HepG2 (cell line): ENCODE data around the gene DROSHA. TPM values are rescaled to one million over a fixed set of nuclear protein-coding genes. Genes with fewer than 3 reads are reported as not detected.

Source experiments
- ATAC-seq: fragments of 200-7000 bp; cut with Tn5 transposase; 3 replicates; pipeline ENCODE4 v1.9.1; 2020; ENCODE audit warnings: mild to moderate bottlenecking, moderate library complexity
- BruUV-seq: library from RNA; stranded (reverse); fragments of 400-500 nt; replicated peaks from 2 replicates; lab custom pipeline; 2021; lab: Mats Ljungman, UMichigan
- CTCF ChIA-PET: fragments of 300-600 bp; formaldehyde crosslinking; extraction: SDS; loops from one replicate; lab custom pipeline; 2021; ENCODE audit warnings: low total read pairs, inconsistent platforms, low intra/inter-chr PET ratio; lab: Yijun Ruan, JAX
- POLR2A ChIA-PET: fragments of 350-600 bp; sonication (Branson Sonifier 250); formaldehyde crosslinking; loops from one replicate; lab custom pipeline; 2020; ENCODE audit warnings: antibody characterized with exemption, inconsistent platforms; lab: Yijun Ruan, JAX
- DNase-seq: peaks from one replicate; pipeline ENCODE4 v3.0.0-alpha.2; 2015; ENCODE audit warnings: low spot score
- FAIRE-seq: peaks from 3 replicates; lab custom pipeline; 2011; peaks lifted over from hg19 to GRCh38; lab: Jason Lieb, UNC
- H2AFZ ChIP-seq: one replicate; pipeline ENCODE4 v1.6.1; 2011; ENCODE audit warnings: low read length, inconsistent platforms
- H3K27ac ChIP-seq: fragments of 300-600 bp; 3 replicates; pipeline ENCODE4 v1.8.0; 2011; ENCODE audit warnings: mixed run types, mild to moderate bottlenecking, mixed read lengths, low read length, inconsistent platforms; ENCODE audit not compliant: insufficient read depth; ENCODE audit errors: extremely low read length
- H3K27me3 ChIP-seq, 2 experiments: fragments of 200-600 bp in 1 of 2; 2 replicates in 1 of 2; 3 replicates in 1 of 2; pipeline versions ENCODE4 v1.6.0 to v1.8.0; 2011; ENCODE audit warnings: low read length in 2 of 2, mild to moderate bottlenecking in 2 of 2, moderate library complexity in 2 of 2, inconsistent platforms in 1 of 2; ENCODE audit not compliant: insufficient read depth in 2 of 2, control insufficient read depth in 1 of 2
- H3K36me3 ChIP-seq, 2 experiments: fragments of 200-600 bp in 1 of 2; replicated peaks in 1 of 2; 2 replicates in 1 of 2; 3 replicates in 1 of 2; pipeline versions ENCODE4 v1.5.1 to v1.8.0; 2011; ENCODE audit warnings: low read length in 2 of 2, inconsistent platforms in 1 of 2; ENCODE audit not compliant: insufficient read depth in 2 of 2, control insufficient read depth in 1 of 2
- H3K4me1 ChIP-seq: 2 replicates; pipeline ENCODE4 v1.5.1; 2012; ENCODE audit warnings: low read length, inconsistent platforms; ENCODE audit not compliant: insufficient read depth
- H3K4me2 ChIP-seq: 2 replicates; pipeline ENCODE4 v1.6.0; 2011; ENCODE audit warnings: low read depth, low read length, inconsistent platforms
- H3K4me3 ChIP-seq, 3 experiments: fragments of 200-600 bp in 1 of 3; sonication (generic), shearing (Covaris generic) in 1 of 3; replicated peaks in 1 of 3; 2 replicates each; pipeline ENCODE4 v1.5.1; 2011 to 2016; ENCODE audit warnings: low read length in 3 of 3, inconsistent platforms in 2 of 3, low read depth in 2 of 3, mild to moderate bottlenecking in 2 of 3, control low read depth in 1 of 3, mixed read lengths in 1 of 3; ENCODE audit not compliant: insufficient read depth in 1 of 3
- H3K79me2 ChIP-seq: one replicate; pipeline ENCODE4 v1.6.1; 2011; ENCODE audit warnings: low read length, inconsistent platforms; ENCODE audit not compliant: insufficient read depth
- H3K9ac ChIP-seq: 2 replicates; pipeline ENCODE4 v1.6.0; 2011; ENCODE audit warnings: mild to moderate bottlenecking, low read depth, low read length, inconsistent platforms; ENCODE audit not compliant: insufficient read depth
- H3K9me3 ChIP-seq: 2 replicates; pipeline ENCODE4 v1.5.1; 2012; ENCODE audit warnings: mild to moderate bottlenecking, low read length
- H4K20me1 ChIP-seq: 2 replicates; pipeline ENCODE4 v1.6.0; 2011; ENCODE audit warnings: inconsistent platforms, mild to moderate bottlenecking, low read length, moderate library complexity; ENCODE audit not compliant: insufficient read depth
- AHR ChIP-seq: IDR thresholded peaks from 2 replicates; pipeline ENCODE4 v1.6.1; 2018; ENCODE audit warnings: missing genetic modification reagents, missing compliant biosample characterization
- EED ChIP-seq: sonication (generic); formaldehyde crosslinking; IDR thresholded peaks from 2 replicates; pipeline ENCODE4 v1.5.0; 2020; ENCODE audit warnings: mild to moderate bottlenecking, missing genetic modification reagents
- FOXK2 ChIP-seq: fragments of 450-650 bp; IDR thresholded peaks from 2 replicates; pipeline ENCODE4 v1.6.1; 2016
- KLF12 ChIP-seq: sonication (generic); formaldehyde crosslinking; IDR thresholded peaks from 2 replicates; pipeline ENCODE4 v1.4.0; 2020; ENCODE audit warnings: missing genetic modification reagents, borderline replicate concordance
- MTA1 ChIP-seq: sonication (generic); formaldehyde crosslinking; IDR thresholded peaks from 2 replicates; pipeline ENCODE4 v1.4.0; 2020; ENCODE audit warnings: missing genetic modification reagents, mild to moderate bottlenecking, borderline replicate concordance
- SP2 ChIP-seq: sonication (generic); formaldehyde crosslinking; IDR thresholded peaks from 2 replicates; pipeline ENCODE4 v1.5.1; 2020; ENCODE audit warnings: mild to moderate bottlenecking, missing genetic modification reagents
- SUZ12 ChIP-seq: fragments of 150-350 bp; IDR thresholded peaks from 2 replicates; pipeline ENCODE4 v1.6.1; 2014; ENCODE audit warnings: low read depth, low read length
- TBP ChIP-seq: sonication (generic); formaldehyde crosslinking; IDR thresholded peaks from 2 replicates; pipeline ENCODE4 v1.5.0; 2020; ENCODE audit warnings: missing genetic modification reagents
- ZBTB34 ChIP-seq: sonication (generic); formaldehyde crosslinking; IDR thresholded peaks from 2 replicates; pipeline ENCODE4 v1.8.0; 2022; ENCODE audit warnings: mild to moderate bottlenecking, missing genetic modification reagents
- ZNF121 ChIP-seq: sonication (generic); formaldehyde crosslinking; IDR thresholded peaks from 2 replicates; pipeline ENCODE4 v1.5.0; 2020; ENCODE audit warnings: mild to moderate bottlenecking, missing genetic modification reagents
- ZNF549 ChIP-seq: sonication (generic); formaldehyde crosslinking; IDR thresholded peaks from 2 replicates; pipeline ENCODE4 v1.5.0; 2020; ENCODE audit warnings: missing genetic modification reagents
- ZNF652 ChIP-seq: IDR thresholded peaks from 2 replicates; pipeline ENCODE4 v1.6.1; 2016; ENCODE audit warnings: low read depth, borderline replicate concordance
- ZNF761 ChIP-seq: sonication (generic); formaldehyde crosslinking; conservative IDR thresholded peaks from 2 replicates; pipeline ENCODE4 v1.4.0; 2020; ENCODE audit warnings: mild to moderate bottlenecking, missing genetic modification reagents
- WGBS: methylation state at CpG from one replicate; pipeline ENCODE4 v1.1.6; 2017; ENCODE audit warnings: low lambda C conversion rate; 5-methylcytosine and 5-hydroxymethylcytosine counted together
- in situ Hi-C: cut with HindIII; loops from 2 replicates; pipeline ENCODE4 v1.10.0; 2017; ENCODE audit warnings: low pct_unique_long_range_greater_than_20kb; ENCODE audit not compliant: extremely low pct_ligation_motif_present
- intact Hi-C: fragments of 100-400 bp; cut with micrococcal nuclease; formaldehyde crosslinking; loops from one replicate; pipeline ENCODE4 v1.10.0; 2022; ENCODE audit not compliant: unreplicated experiment
- polyA plus RNA-seq, 8 experiments: library from polyadenylated mRNA; depleted of rRNA in 3 of 8; stranded (reverse) in 7 of 8; unstranded in 1 of 8; fragments of >200 nt; fragmentation: Illumina TruSeq in 4 of 8; extraction: Trizol in 4 of 8; gene quantifications; 2 replicates each; pipeline versions ENCODE4 v1.2.1 to v1.2.3, GENCODE V29; 2011 to 2016; ENCODE audit warnings: low read depth in 4 of 8, missing spikeins in 1 of 8, mixed read lengths in 1 of 8; ENCODE audit not compliant: insufficient read depth in 1 of 8
- total RNA-seq, 5 experiments: library from RNA; depleted of rRNA; stranded (reverse); fragments of >200 nt; fragmentation: Illumina TruSeq; extraction: Trizol; gene quantifications; 2 replicates each; pipeline ENCODE4 v1.2.3, GENCODE V29; 2016; ENCODE audit warnings: low read depth in 1 of 5

Gene DROSHA
- total and polyA plus RNA-seq, 2 of the 13 experiments (the other 11 are each of a cell fraction or from before 2014, with no cell fraction given), result 22.3 to 29.4 TPM

GRCh38 chr5:31511305-31511704 is 20.6 kb downstream of the DROSHA start:
- Histone ChIP-seq H4K20me1 (no peaks in the 10 kb centered on the region), H3K4me1 (no peaks in the 10 kb centered on the region), H3K36me3 (peaks cover 25 to 78% of the 10 kb centered on the region in 2 experiments), H2AFZ (no peak overlapping the region), H3K4me3 (no peak overlapping the region), H3K4me2 (no peak overlapping the region), H3K79me2 (no peaks in the 10 kb centered on the region), H3K9me3 (no peaks in the 10 kb centered on the region), H3K9ac (no peak overlapping the region), H3K27me3 (no peaks in the 10 kb centered on the region), H3K27ac (no peak overlapping the region)
- no peak for ATAC-seq
- TF ChIP-seq ZNF121 (CRISPR knock-in tag) (peak; percentile 53; the same call in 1 of the 2 replicates), FOXK2 (no peak)
- WGBS, result 95% methylated on average over 4 of the region's 4 CpGs
- no peak for DNase-seq
- in situ Hi-C loops, result no loop called here
- intact Hi-C loops, result no loop called here
- no peak for FAIRE-seq
- POLR2A ChIA-PET, result interaction anchor here (1.1 kb wide), 1 partner anchor 20 kb away, joined by 3 read pairs; the partner anchor contains the start of genes C5orf22 and DROSHA
- no TSS peak for BruUV-seq
- CTCF ChIA-PET, result no interaction called here

DNA sequence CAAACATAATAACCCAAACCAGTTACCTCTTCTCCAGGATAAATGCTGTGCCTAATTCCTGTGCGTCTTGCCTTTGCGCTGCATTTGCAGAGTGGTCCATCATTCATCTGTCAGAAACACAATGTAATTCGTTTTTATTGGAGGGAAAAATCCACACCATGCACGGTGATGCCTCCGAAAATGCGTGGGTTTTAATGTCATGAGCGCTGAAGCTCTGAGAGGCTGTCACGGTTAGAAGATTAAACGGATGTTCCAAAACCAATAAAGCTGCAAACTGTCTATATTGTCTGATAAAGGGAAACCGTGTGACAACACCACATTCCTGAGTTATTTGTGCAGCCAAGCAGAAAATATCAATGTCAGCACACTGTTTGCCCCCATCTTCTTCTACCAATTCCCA is 27.4 kb downstream of the DROSHA start:
- no peaks in the 10 kb centered on the region for H3K4me1 ChIP-seq
- H3K36me3 ChIP-seq, result peaks cover 21 to 73% of the 10 kb centered on the region in 2 experiments
- BruUV-seq, result no TSS peak
- in situ Hi-C loops (no loop called here), intact Hi-C loops (no loop called here)
- no peak overlapping the region for H3K9ac ChIP-seq
- ChIA-PET POLR2A (no interaction called here), CTCF (no interaction called here)
- WGBS, result 96% methylated on average over 10 of the region's 10 CpGs
- H2AFZ ChIP-seq, result no peak overlapping the region
- ATAC-seq (no peak), DNase-seq (no peak), FAIRE-seq (no peak)
- no peaks in the 10 kb centered on the region for H3K27me3 ChIP-seq
- no peaks in the 10 kb centered on the region for H3K79me2 ChIP-seq
- H3K4me3 ChIP-seq, result no peak overlapping the region
- no peak overlapping the region for H3K4me2 ChIP-seq
- H3K9me3 ChIP-seq, result no peaks in the 10 kb centered on the region
- TF ChIP-seq KLF12 (CRISPR knock-in tag), result no peak
- TF ChIP-seq ZNF761 (CRISPR knock-in tag), result no peak
- no peak for TF ChIP-seq ZBTB34 (CRISPR knock-in tag)
- no peak for TF ChIP-seq TBP (CRISPR knock-in tag)
- no peak for TF ChIP-seq EED (CRISPR knock-in tag)
- TF ChIP-seq MTA1 (CRISPR knock-in tag), result no peak
- TF ChIP-seq FOXK2, result no peak
- no peak for TF ChIP-seq ZNF652 (CRISPR knock-in tag)
- TF ChIP-seq SP2 (CRISPR knock-in tag), result no peak
- TF ChIP-seq AHR (CRISPR knock-in tag), result no peak
- TF ChIP-seq ZNF549 (CRISPR knock-in tag), result no peak
- no peak for TF ChIP-seq SUZ12
- TF ChIP-seq, all 625 proteins: peak for 0
- Histone ChIP-seq H4K20me1 (no peaks in the 10 kb centered on the region), H3K27ac (no peak overlapping the region)
